ENCODE results near the gene CNTN1.

GRCh38 chr12:40726366-40726765, 34.1 kb downstream of the CNTN1 start:
- TF ChIP-seq GATA2 (IDR thresholded peaks at IDR 0.05; ENCODE audit: low read depth, low read length) (no peak), GATA3 (IDR thresholded peaks at IDR 0.05; ENCODE audit: low read depth, low read length) (no peak)

Data from SH-SY5Y (cell line).